Pancreas (tissue), 10 donors: Measurements from ENCODE around the gene ARL2BP. TPM values are rescaled to one million over a fixed set of nuclear protein-coding genes. Genes with fewer than 3 reads are reported as not detected.

Experiments used
- ATAC-seq, 4 donors: fragments of 200-7000 bp; cut with Tn5 transposase; one replicate each; pipeline versions ENCODE4 v1.8.0 to v1.9.1; 2020; ENCODE audit warnings: mild to moderate bottlenecking in 4 of 4, moderate library complexity in 4 of 4
- DNase-seq, 6 donors: peaks; one replicate each; pipeline ENCODE4 v3.0.0-alpha.2; 2020
- FAIRE-seq: peaks from 2 replicates; lab custom pipeline; 2012; peaks lifted over from hg19 to GRCh38; lab: Jason Lieb, UNC
- H3K27ac ChIP-seq, 4 donors: fragments of 200-600 bp; sonication (generic); 1 replicate in 3 of 4; 2 replicates in 1 of 4; pipeline versions ENCODE4 v1.5.0 to v1.8.0; 2020
- H3K27me3 ChIP-seq, 4 donors: fragments of 200-600 bp; one replicate each; pipeline ENCODE4 v1.8.0; 2021
- H3K36me3 ChIP-seq, 3 donors: fragments of 200-600 bp; sonication (generic) in 1 of 3; one replicate each; pipeline versions ENCODE4 v1.5.0 to v1.8.0; 2020 to 2021
- H3K4me1 ChIP-seq, 3 donors: fragments of 200-600 bp; one replicate each; pipeline ENCODE4 v1.8.0; 2021
- H3K4me3 ChIP-seq, 4 donors: fragments of 200-600 bp; sonication (generic) in 2 of 4; one replicate each; pipeline versions ENCODE4 v1.5.0 to v1.8.0; 2020 to 2021
- H3K9me3 ChIP-seq, 4 donors: fragments of 200-600 bp; one replicate each; pipeline ENCODE4 v1.8.0; 2021
- WGBS, 2 donors: extraction: QIAGEN DNeasy Blood & Tissue Kit; methylation state at CpG; one replicate each; pipeline ENCODE4 v1.1.7; 2013; 5-methylcytosine and 5-hydroxymethylcytosine counted together
- intact Hi-C, 3 donors: fragments of 100-400 bp; cut with DNase I; formaldehyde crosslinking; loops; one replicate each; pipeline versions ENCODE4 v1.11.1 to v1.14.2; 2022
- polyA plus RNA-seq, 2 donors: library from polyadenylated mRNA; stranded (reverse); fragments of 200-250 nt; gene quantifications; one replicate each; pipeline ENCODE4 v1.2.3, GENCODE V29; 2013
- total RNA-seq, 6 donors: library from RNA; stranded (reverse); fragmentation: NEBNext Ultra II Directional in 4 of 6; extraction: Animal tissue kit (Norgen Biotek cat#: 25700) in 4 of 6; gene quantifications; one replicate each; pipeline versions ENCODE4 v1.2.1 to v1.2.4, GENCODE V29; 2021 to 2023
- TF ChIP-seq, protein P1 (sequence below), 4 donors: fragments of 200-600 bp; sonication (generic) in 3 of 4; IDR thresholded peaks; one replicate each; pipeline versions ENCODE4 v1.5.0 to v1.8.0; 2021; ENCODE audit warnings: antibody characterized with exemption in 4 of 4
- donor health status: healthy with polysubstance abuse.
- donor health status: DM: no; HTN: no; CAD: no; lungs with moderate emphysema.
- donor health status: DM: no; HTN: no; CAD: no.
- donor health status: control.
- donor health status: control.
- donor health status: Bipolar disorder and iron deficiency.
- donor health status: DM: yes; HTN: yes; CAD: no.
- donor health status: DM: no; HTN: no; CAD: no.
- donor health status: DM: no; HTN: no; CAD: no.
- donor health status: DM: yes; HTN: yes; CAD: no.

Gene ARL2BP
- total and polyA plus RNA-seq, 8 donors, result 10.8 to 22.5 (median 14.7) TPM

DNA sequence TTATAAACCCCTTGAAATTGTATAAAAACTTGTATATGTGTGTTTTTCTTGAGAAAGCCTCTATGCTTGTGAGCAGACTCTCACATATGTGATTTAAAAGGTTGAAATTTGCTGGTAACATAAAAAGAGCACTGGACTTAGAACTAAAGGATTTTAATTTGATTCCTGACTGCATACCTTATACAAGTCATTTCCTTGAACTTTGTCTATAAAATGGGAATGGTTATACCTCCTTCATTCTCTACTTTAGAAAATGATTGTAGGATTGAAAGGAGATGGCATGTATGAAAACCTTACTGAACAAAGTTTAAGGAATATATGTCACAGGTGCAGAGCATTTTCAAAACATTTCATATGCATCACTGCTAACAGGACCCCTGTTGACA, 10.4 kb upstream of the ARL2BP start:
- Histone ChIP-seq H3K4me3 (no peak overlapping the region), H3K27ac (peak overlapping the region in 2 of 4 donors; percentile 41 to 51), H3K9me3 (no peaks in the 10 kb centered on the region), H3K4me1 (peaks cover 0 to 20% (median 9%) of the 10 kb centered on the region in 3 donors), H3K27me3 (no peaks in the 10 kb centered on the region), H3K36me3 (peaks cover 3 to 57% (median 31%) of the 10 kb centered on the region in 3 donors)
- TF ChIP-seq, protein P1, sequence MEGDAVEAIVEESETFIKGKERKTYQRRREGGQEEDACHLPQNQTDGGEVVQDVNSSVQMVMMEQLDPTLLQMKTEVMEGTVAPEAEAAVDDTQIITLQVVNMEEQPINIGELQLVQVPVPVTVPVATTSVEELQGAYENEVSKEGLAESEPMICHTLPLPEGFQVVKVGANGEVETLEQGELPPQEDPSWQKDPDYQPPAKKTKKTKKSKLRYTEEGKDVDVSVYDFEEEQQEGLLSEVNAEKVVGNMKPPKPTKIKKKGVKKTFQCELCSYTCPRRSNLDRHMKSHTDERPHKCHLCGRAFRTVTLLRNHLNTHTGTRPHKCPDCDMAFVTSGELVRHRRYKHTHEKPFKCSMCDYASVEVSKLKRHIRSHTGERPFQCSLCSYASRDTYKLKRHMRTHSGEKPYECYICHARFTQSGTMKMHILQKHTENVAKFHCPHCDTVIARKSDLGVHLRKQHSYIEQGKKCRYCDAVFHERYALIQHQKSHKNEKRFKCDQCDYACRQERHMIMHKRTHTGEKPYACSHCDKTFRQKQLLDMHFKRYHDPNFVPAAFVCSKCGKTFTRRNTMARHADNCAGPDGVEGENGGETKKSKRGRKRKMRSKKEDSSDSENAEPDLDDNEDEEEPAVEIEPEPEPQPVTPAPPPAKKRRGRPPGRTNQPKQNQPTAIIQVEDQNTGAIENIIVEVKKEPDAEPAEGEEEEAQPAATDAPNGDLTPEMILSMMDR (IDR thresholded peaks at IDR 0.05), result no peak
- DNase-seq (no peak), ATAC-seq (no peak), FAIRE-seq (no peak)
- intact Hi-C loops, result no loop called here

DNA sequence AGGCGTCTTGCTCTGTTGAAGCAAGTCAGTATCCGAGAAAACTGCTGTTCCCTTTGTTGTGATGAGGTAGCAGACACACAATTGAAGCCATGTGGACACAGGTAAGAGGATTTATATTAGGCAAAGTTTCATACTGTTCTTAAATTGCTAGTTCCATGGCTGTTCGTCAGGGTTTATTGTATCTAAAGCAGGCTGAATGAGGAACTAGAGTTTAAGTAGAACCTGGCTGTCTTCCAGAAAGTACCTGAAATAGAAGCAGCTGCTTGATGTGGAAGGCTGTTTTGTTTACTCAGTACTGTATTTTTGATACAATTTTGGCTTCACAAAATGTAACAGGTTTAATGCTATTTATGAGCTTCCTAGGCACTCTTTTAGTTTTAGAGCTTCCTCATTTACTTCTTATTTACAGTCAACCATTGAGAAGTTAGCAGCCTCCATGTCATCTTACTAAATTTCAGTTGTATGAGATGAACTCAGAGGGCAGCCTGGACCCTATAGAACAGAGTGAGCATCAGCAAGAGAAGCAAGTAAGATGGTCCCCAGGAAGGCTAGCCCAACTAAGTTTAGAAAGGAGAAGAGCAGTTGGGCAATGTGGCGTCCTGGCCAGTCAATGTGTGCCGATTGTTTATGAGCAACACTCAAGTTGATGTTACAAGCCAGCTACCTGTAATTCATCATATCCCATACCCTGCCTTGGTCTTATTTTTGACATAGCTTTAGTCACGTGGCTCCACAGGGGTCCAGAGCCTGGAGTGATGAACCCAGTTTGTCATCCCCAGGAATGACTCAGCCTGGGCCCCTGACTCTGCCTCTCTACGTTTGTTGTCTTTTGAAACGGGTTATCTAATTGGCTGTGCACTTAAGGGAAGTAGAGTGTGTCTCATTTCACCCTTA, 9.7 kb upstream of the ARL2BP start:
- TF ChIP-seq, protein P1 (IDR thresholded peaks at IDR 0.05), result no peak
- intact Hi-C loops, result no loop called here
- Histone ChIP-seq H3K36me3 (peaks cover 3 to 53% (median 31%) of the 10 kb centered on the region in 3 donors), H3K9me3 (no peaks in the 10 kb centered on the region), H3K4me3 (no peak overlapping the region), H3K27ac (peak overlapping the region in 2 of 4 donors; percentile 41 to 51), H3K4me1 (peaks cover 0 to 20% (median 9%) of the 10 kb centered on the region in 3 donors), H3K27me3 (no peaks in the 10 kb centered on the region)
- no peak for FAIRE-seq
- no peak for DNase-seq
- 50% methylated on average over 8 of the region's 8 CpGs for WGBS, 2 donors
- peak; percentile 74 to 88 (median 84) for ATAC-seq

DNA sequence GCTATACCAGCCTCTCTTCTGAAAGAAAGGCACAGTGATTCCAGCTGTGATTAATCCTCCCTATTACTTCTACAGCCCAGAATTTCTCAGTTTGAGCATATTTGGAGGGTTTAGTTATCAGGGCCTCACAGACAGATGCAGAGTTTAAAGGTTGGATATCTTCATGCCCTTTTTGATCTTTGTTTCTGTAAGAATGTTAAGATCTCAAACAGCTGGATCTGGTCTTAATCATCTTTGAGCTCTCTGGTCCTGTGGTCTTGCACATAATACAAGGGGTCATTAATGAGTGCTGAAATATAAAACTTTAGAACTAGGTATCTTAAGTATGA, 9.1 kb upstream of the ARL2BP start:
- TF ChIP-seq, protein P1 (IDR thresholded peaks at IDR 0.05), result no peak

DNA sequence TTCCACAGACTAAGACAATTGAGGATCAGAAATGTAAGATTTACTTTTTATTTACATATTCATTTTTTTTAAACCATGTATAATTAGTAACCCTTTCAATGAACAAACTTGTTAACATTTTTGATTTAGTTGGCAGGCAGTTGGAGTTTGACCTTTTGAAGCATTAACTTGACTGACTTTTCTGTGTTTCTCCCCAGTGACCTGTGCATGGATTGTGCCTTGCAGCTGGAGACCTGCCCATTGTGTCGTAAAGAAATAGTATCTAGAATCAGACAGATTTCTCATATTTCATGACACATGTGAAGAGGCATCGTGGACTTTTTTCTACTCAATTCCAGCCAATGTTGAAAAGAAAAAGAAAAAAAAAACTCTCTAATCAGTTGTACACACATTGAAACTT, 6.4 kb upstream of the ARL2BP start:
- ATAC-seq, result no peak
- Histone ChIP-seq H3K27me3 (no peaks in the 10 kb centered on the region), H3K9me3 (no peaks in the 10 kb centered on the region), H3K27ac (no peak overlapping the region), H3K4me3 (no peak overlapping the region), H3K4me1 (peaks cover 0 to 12% (median 9%) of the 10 kb centered on the region in 3 donors), H3K36me3 (peaks cover 0 to 20% (median 14%) of the 10 kb centered on the region in 3 donors)
- intact Hi-C loops, result no loop called here
- WGBS, 2 donors, result 47 to 55% methylated on average over 2 of the region's 2 CpGs
- TF ChIP-seq, protein P1 (IDR thresholded peaks at IDR 0.05), result no peak
- DNase-seq, result no peak
- FAIRE-seq, result no peak

More for the DNA sequence above, 9.1 kb upstream of the ARL2BP start:
- Histone ChIP-seq H3K36me3 (peaks cover 0 to 47% (median 31%) of the 10 kb centered on the region in 3 donors), H3K27ac (no peak overlapping the region), H3K9me3 (no peaks in the 10 kb centered on the region), H3K4me1 (peaks cover 0 to 20% (median 9%) of the 10 kb centered on the region in 3 donors), H3K4me3 (no peak overlapping the region), H3K27me3 (no peaks in the 10 kb centered on the region)
- ATAC-seq (no peak), FAIRE-seq (no peak), DNase-seq (no peak)
- intact Hi-C loops, result no loop called here

DNA sequence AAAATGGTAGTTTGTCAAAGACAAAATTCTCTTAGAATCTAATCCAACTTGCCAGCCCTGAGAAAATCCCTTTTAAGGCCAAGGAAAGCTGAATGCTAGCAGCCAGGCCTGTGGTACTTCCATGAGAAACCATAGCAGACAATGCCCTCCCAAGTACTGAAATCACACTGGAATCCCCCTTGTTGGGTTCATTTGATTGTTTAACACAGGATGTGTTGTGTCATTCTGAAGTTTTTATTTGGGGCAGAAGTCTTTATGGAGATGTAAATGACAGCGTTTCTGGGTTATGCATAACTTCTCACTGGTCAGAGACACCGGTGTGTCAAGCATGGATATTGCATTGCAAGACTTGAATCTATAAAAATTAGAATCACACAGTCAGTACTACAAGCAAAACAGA, 6.0 kb upstream of the ARL2BP start:
- peaks cover 0 to 16% (median 11%) of the 10 kb centered on the region in 3 donors for H3K36me3 ChIP-seq
- DNase-seq (no peak), ATAC-seq (no peak), FAIRE-seq (no peak)
- no peak overlapping the region for H3K27ac ChIP-seq
- H3K27me3 ChIP-seq, result no peaks in the 10 kb centered on the region
- intact Hi-C loops, result no loop called here
- 85 to 87% methylated on average over 2 of the region's 2 CpGs for WGBS, 2 donors
- no peaks in the 10 kb centered on the region for H3K9me3 ChIP-seq
- H3K4me3 ChIP-seq, result no peak overlapping the region
- peaks cover 0 to 12% (median 10%) of the 10 kb centered on the region in 3 donors for H3K4me1 ChIP-seq
- TF ChIP-seq, protein P1 (IDR thresholded peaks at IDR 0.05), result no peak
